NCI-H1694 treated with DMSO at 0.1 percent for 48 hours (cell line): ENCODE data around the gene ACAN.

Source experiments
- DNase-seq: peaks from one replicate; lab custom pipeline; 2025; lab: John Stamatoyannopoulos, UW

ACAN gene

GRCh38 chr15:88843334-88843733 lies 40.1 kb downstream of the ACAN start:
- DNase-seq: no peak

GRCh38 chr15:88844749-88845386 lies 41.6 kb downstream of the ACAN start:
- no peak for DNase-seq

- no peak for DNase-seq
Observed at GRCh38 chr15:88845616-88846015, 42.4 kb downstream of the ACAN start.

GRCh38 chr15:88847144-88847543 lies 43.9 kb downstream of the ACAN start:
- no peak for DNase-seq

GRCh38 chr15:88848203-88848602 lies 45.0 kb downstream of the ACAN start:
- no peak for DNase-seq

GRCh38 chr15:88849376-88850072 lies 46.3 kb downstream of the ACAN start:
- DNase-seq: no peak

GRCh38 chr15:88852476-88852875 lies 49.2 kb downstream of the ACAN start:
- no peak for DNase-seq

- DNase-seq: no peak
Observed at GRCh38 chr15:88858934-88859333, 55.7 kb downstream of the ACAN start.

- DNase-seq: no peak
Observed at GRCh38 chr15:88859550-88859949, 56.3 kb downstream of the ACAN start.

- no peak for DNase-seq
Observed at GRCh38 chr15:88860212-88860611, 57.0 kb downstream of the ACAN start.

- DNase-seq: no peak
Observed at GRCh38 chr15:88863412-88863811, 60.2 kb downstream of the ACAN start.

- no peak for DNase-seq
Observed at GRCh38 chr15:88864861-88865497, 61.7 kb downstream of the ACAN start.

GRCh38 chr15:88865498-88866099 lies 62.4 kb downstream of the ACAN start:
- DNase-seq: no peak

GRCh38 chr15:88866295-88866881 lies 63.2 kb downstream of the ACAN start:
- no peak for DNase-seq

- no peak for DNase-seq
Observed at GRCh38 chr15:88871313-88871712, 68.1 kb downstream of the ACAN start.

- DNase-seq: no peak
Observed at GRCh38 chr15:88872106-88872505, 68.9 kb downstream of the ACAN start.

- DNase-seq: no peak
Observed at GRCh38 chr15:88872706-88873105, 69.5 kb downstream of the ACAN start.

GRCh38 chr15:88873786-88874185 lies 70.5 kb downstream of the ACAN start:
- DNase-seq: no peak

- DNase-seq: no peak
Observed at GRCh38 chr15:88874275-88874674, 71.0 kb downstream of the ACAN start.

- DNase-seq: no peak
Observed at GRCh38 chr15:88874684-88875083, 71.4 kb downstream of the ACAN start.

GRCh38 chr15:88876573-88876972 lies 73.3 kb downstream of the ACAN start:
- no peak for DNase-seq

- DNase-seq: no peak
Observed at GRCh38 chr15:88877415-88877814, 74.2 kb downstream of the ACAN start.

- no peak for DNase-seq
Observed at GRCh38 chr15:88877906-88878305, 74.7 kb downstream of the ACAN start.
